Activated B cell treated with CpG ODN at 0.5 μM for 24 hours (primary cell): ENCODE measurements around the gene ANKFY1. TPM values are rescaled to one million over a fixed set of nuclear protein-coding genes. Genes with fewer than 3 reads are reported as not detected.

ENCODE experiments used
- ATAC-seq: fragments of 200-7000 bp; cut with Tn5 transposase; one replicate; pipeline ENCODE4 v1.10.0; 2021; ENCODE audit warnings: low read depth, mild to moderate bottlenecking, moderate library complexity
- CTCF ChIA-PET: fragments of 350-600 bp; sonication (Branson Sonifier 250); formaldehyde crosslinking; loops from one replicate; lab custom pipeline; 2021; ENCODE audit warnings: antibody characterized with exemption; lab: Charles Lee
- POLR2A ChIA-PET: fragments of 350-600 bp; sonication (Branson Sonifier 250); formaldehyde crosslinking; loops from one replicate; lab custom pipeline; 2021; ENCODE audit warnings: antibody characterized with exemption; lab: Charles Lee
- DNase-seq: peaks from one replicate; pipeline ENCODE4 v3.0.0; 2022
- H3K27ac Mint-ChIP-seq: one replicate; pipeline ENCODE4 v1.8.0; 2020; ENCODE audit warnings: mixed read lengths
- H3K27me3 Mint-ChIP-seq: one replicate; pipeline ENCODE4 v1.8.0; 2021; ENCODE audit warnings: mixed read lengths
- H3K36me3 Mint-ChIP-seq: one replicate; pipeline ENCODE4 v1.8.0; 2021; ENCODE audit warnings: low read depth, mixed read lengths
- H3K4me1 Mint-ChIP-seq: one replicate; pipeline ENCODE4 v1.8.0; 2021; ENCODE audit warnings: mixed read lengths
- H3K4me3 Mint-ChIP-seq: one replicate; pipeline ENCODE4 v1.8.0; 2020; ENCODE audit warnings: mild to moderate bottlenecking, mixed read lengths
- H3K9me3 Mint-ChIP-seq: one replicate; pipeline ENCODE4 v1.8.0; 2020; ENCODE audit warnings: mixed read lengths
- intact Hi-C: fragments of 100-400 bp; cut with micrococcal nuclease; formaldehyde crosslinking; loops from one replicate; pipeline ENCODE4 v1.15.1; 2024
- total RNA-seq: library from RNA; stranded (reverse); gene quantifications from 2 replicates; pipeline ENCODE4 v1.2.3, GENCODE V29; 2022
- TF ChIP-seq, protein P1 (sequence below): fragments of 200-600 bp; IDR thresholded peaks from one replicate; pipeline ENCODE4 v1.8.0; 2022; ENCODE audit warnings: antibody characterized with exemption, mild to moderate bottlenecking

Gene ANKFY1
- total RNA-seq, 1 donor from 2014 or later: 50.2 TPM

DNA sequence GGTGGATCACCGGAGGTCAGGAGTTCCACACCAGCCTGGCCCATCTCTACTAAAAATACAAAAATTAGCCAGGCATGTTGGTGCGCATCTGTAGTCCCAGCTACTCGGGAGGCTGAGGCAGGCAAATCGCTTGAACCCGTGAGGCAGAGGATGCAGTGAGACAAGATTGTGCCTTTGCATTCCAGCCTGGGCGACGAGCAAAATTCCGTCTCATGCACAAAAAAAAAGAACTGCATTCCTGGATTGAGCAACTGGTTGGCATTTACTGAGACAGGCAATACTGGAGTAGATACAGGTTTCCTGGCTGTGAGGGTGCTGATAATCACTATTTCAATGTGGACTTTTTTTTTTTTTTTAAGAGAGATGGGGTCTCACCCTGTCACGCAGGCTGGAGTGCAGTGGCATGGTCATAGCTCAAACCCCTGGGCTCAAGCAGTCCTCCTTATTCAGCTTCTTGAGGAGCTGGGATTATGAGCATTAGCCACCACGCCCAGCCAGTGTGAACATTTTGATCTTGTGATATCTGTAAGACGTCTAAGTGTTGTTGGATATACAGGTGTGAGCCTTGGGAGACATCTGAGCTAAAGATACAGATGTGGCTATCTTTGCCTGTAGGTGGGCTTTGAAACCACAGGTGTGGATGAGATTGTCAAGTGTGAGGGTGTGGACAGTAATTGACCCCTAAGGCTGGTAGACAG is 115.0 kb downstream of the ANKFY1 start:
- DNase-seq (no peak), ATAC-seq (no peak)
- POLR2A ChIA-PET: interaction anchor here (0.7 kb wide), 1 partner anchor 48 kb away, joined by 6 read pairs; no protein-coding TSS in a partner anchor

DNA sequence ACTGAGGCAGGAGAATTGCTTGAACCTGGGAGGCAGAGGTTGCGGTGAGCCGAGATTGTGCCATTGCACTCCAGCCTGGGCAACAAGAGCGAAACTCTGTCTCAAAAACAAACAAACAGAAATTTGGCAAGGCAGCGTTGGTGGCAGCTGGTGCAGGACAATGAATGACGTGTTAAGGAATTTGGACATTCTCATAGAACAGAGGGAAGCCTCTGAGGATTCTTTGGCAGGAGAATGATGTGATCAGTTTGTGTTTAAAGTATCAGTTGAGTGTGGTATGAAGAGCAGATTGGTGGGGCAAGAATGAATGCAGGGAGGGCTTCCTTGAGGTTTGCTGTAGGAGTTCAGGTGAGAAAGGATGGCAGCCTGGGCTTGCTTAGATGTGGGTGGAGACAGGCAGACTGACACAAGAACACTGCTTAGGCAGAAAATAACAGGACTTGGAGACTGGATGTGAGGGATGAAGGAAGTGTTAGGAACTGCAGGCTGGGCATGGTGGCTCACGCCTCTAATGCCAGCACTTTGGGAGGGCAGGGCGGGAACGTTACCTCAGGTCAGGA is 115.9 kb downstream of the ANKFY1 start:
- DNase-seq (no peak), ATAC-seq (no peak)
- Mint-ChIP-seq H3K4me3 (no peak overlapping the region), H3K9me3 (no peaks in the 10 kb centered on the region), H3K4me1 (peaks cover 10% of the 10 kb centered on the region), H3K36me3 (peaks cover 12% of the 10 kb centered on the region), H3K27ac (no peak overlapping the region), H3K27me3 (no peaks in the 10 kb centered on the region)
- ChIA-PET POLR2A (interaction anchor here (0.7 kb wide), 1 partner anchor 49 kb away, joined by 6 read pairs; no protein-coding TSS in a partner anchor), CTCF (no interaction called here)
- intact Hi-C loops: no loop called here
- TF ChIP-seq, protein P1, sequence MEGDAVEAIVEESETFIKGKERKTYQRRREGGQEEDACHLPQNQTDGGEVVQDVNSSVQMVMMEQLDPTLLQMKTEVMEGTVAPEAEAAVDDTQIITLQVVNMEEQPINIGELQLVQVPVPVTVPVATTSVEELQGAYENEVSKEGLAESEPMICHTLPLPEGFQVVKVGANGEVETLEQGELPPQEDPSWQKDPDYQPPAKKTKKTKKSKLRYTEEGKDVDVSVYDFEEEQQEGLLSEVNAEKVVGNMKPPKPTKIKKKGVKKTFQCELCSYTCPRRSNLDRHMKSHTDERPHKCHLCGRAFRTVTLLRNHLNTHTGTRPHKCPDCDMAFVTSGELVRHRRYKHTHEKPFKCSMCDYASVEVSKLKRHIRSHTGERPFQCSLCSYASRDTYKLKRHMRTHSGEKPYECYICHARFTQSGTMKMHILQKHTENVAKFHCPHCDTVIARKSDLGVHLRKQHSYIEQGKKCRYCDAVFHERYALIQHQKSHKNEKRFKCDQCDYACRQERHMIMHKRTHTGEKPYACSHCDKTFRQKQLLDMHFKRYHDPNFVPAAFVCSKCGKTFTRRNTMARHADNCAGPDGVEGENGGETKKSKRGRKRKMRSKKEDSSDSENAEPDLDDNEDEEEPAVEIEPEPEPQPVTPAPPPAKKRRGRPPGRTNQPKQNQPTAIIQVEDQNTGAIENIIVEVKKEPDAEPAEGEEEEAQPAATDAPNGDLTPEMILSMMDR: no peak

More for the DNA sequence above, 115.0 kb downstream of the ANKFY1 start:
- Mint-ChIP-seq H3K36me3 (peaks cover 16% of the 10 kb centered on the region), H3K27ac (no peak overlapping the region), H3K9me3 (no peaks in the 10 kb centered on the region), H3K4me3 (no peak overlapping the region), H3K4me1 (peaks cover 10% of the 10 kb centered on the region), H3K27me3 (no peaks in the 10 kb centered on the region)
- CTCF ChIA-PET: no interaction called here
- TF ChIP-seq, protein P1: no peak
- intact Hi-C loops: no loop called here

DNA sequence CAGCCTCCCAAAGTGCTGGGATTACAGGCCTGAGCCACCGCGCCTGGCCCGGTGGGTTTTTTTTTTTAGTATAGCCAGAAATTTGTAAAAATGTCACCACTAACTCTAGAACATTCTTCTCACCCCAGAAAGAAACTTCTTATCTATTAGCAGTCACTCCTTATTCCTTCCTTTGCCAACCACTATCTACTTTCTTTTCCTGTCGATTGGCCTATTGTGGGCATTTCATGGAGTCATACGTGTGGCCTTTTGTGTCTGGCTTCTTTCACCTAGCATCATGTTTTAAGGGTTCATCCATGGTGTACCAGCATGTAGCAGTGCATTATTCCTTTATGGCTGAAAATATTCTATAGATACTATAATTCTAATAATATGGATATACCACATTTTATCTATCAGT is 117.1 kb downstream of the ANKFY1 start:
- H3K4me3 Mint-ChIP-seq: no peak overlapping the region
- no peak overlapping the region for H3K27ac Mint-ChIP-seq
- H3K9me3 Mint-ChIP-seq: no peaks in the 10 kb centered on the region
- POLR2A ChIA-PET: no interaction called here
- H3K36me3 Mint-ChIP-seq: peaks cover 12% of the 10 kb centered on the region
- intact Hi-C loops: no loop called here
- CTCF ChIA-PET: no interaction called here
- peaks cover 15% of the 10 kb centered on the region for H3K4me1 Mint-ChIP-seq
- no peaks in the 10 kb centered on the region for H3K27me3 Mint-ChIP-seq
- TF ChIP-seq, protein P1: no peak
- ATAC-seq (no peak), DNase-seq (no peak)

DNA sequence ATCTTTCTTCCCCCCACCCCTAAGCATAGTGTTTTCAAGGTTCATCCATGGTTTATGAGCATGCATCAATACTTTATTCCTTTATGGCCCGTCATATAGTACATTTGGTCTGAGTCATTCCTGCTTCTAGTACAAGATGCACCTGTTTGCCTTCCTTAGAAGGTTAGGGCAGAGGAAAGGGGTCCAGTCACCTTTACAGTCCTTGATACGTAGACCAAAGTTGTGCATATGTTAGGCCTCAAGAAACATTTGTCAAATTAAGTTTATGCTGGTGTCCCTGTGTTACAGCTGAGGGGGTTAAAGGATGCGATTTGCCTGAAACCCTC is 119.4 kb downstream of the ANKFY1 start:
- H3K36me3 Mint-ChIP-seq: peaks cover 17% of the 10 kb centered on the region
- CTCF ChIA-PET: no interaction called here
- POLR2A ChIA-PET: interaction anchor here (0.5 to 2.6 kb wide), 24 partner anchors 9 to 1551 kb away, joined by 3 to 46 read pairs (median 6); partner anchors contain the start of genes CTNS, INCA1, NCBP3 and P2RX1
- H3K4me1 Mint-ChIP-seq: peaks cover 35% of the 10 kb centered on the region
- intact Hi-C loops: loop anchor here (5.0 kb wide), 5 partner anchors 118 to 1273 kb away; partner anchors contain the start of genes ANKFY1, NUP88, RABEP1 and RNF167
- ATAC-seq (no peak), DNase-seq (no peak)
- peak overlapping the region; percentile 98 for H3K4me3 Mint-ChIP-seq
- no peaks in the 10 kb centered on the region for H3K27me3 Mint-ChIP-seq
- peak overlapping the region; percentile 99 for H3K27ac Mint-ChIP-seq
- H3K9me3 Mint-ChIP-seq: no peaks in the 10 kb centered on the region
- TF ChIP-seq, protein P1: no peak
